HepG2 (cell line): Measurements from ENCODE around the gene VPS4A. TPM values are rescaled to one million over a fixed set of nuclear protein-coding genes. Genes with fewer than 3 reads are reported as not detected.

Experiments
- ARNT ChIP-seq: fragments of 450-650 bp; IDR thresholded peaks from 2 replicates; pipeline ENCODE4 v1.6.1; 2017
- ATRX ChIP-seq: sonication (generic); formaldehyde crosslinking; IDR thresholded peaks from 2 replicates; pipeline ENCODE4 v1.4.0; 2020; ENCODE audit warnings: missing genetic modification reagents, borderline replicate concordance
- FOXC1 ChIP-seq: sonication (generic); formaldehyde crosslinking; IDR thresholded peaks from 2 replicates; pipeline ENCODE4 v1.8.0; 2022; ENCODE audit warnings: mild to moderate bottlenecking, missing genetic modification reagents, borderline replicate concordance
- HES4 ChIP-seq: sonication (generic); formaldehyde crosslinking; IDR thresholded peaks from 2 replicates; pipeline ENCODE4 v1.9.0; 2021; ENCODE audit warnings: mild to moderate bottlenecking, missing genetic modification reagents, borderline replicate concordance
- KDM2A ChIP-seq: sonication (generic); formaldehyde crosslinking; IDR thresholded peaks from 2 replicates; pipeline ENCODE4 v1.4.0; 2020; ENCODE audit warnings: low read depth, missing genetic modification reagents, borderline replicate concordance
- MIER3 ChIP-seq: IDR thresholded peaks from 2 replicates; pipeline ENCODE4 v1.6.1; 2016; ENCODE audit warnings: missing compliant biosample characterization, borderline replicate concordance
- REL ChIP-seq: sonication (generic); formaldehyde crosslinking; conservative IDR thresholded peaks from 2 replicates; pipeline ENCODE4 v1.8.0; 2022; ENCODE audit warnings: mild to moderate bottlenecking, missing genetic modification reagents, moderate library complexity
- SCMH1 ChIP-seq: sonication (generic); formaldehyde crosslinking; IDR thresholded peaks from 2 replicates; pipeline ENCODE4 v1.9.0; 2021; ENCODE audit warnings: missing genetic modification reagents, mild to moderate bottlenecking, borderline replicate concordance
- ZBTB38 ChIP-seq: sonication (generic); formaldehyde crosslinking; IDR thresholded peaks from 2 replicates; pipeline ENCODE4 v1.5.1; 2020; ENCODE audit warnings: mild to moderate bottlenecking, missing genetic modification reagents
- ZC3H4 ChIP-seq: sonication (generic); formaldehyde crosslinking; IDR thresholded peaks from 2 replicates; pipeline ENCODE4 v1.4.0; 2020; ENCODE audit warnings: missing genetic modification reagents, borderline replicate concordance
- ZFP82 ChIP-seq: sonication (generic); formaldehyde crosslinking; IDR thresholded peaks from 2 replicates; pipeline ENCODE4 v1.5.1; 2020; ENCODE audit warnings: mild to moderate bottlenecking, missing genetic modification reagents, borderline replicate concordance
- ZNF20 ChIP-seq: sonication (generic); formaldehyde crosslinking; IDR thresholded peaks from 2 replicates; pipeline ENCODE4 v1.4.0; 2020; ENCODE audit warnings: mild to moderate bottlenecking, moderate library complexity, missing genetic modification reagents
- ZNF672 ChIP-seq: sonication (generic); formaldehyde crosslinking; IDR thresholded peaks from 2 replicates; pipeline ENCODE4 v1.8.1; 2022; ENCODE audit warnings: missing genetic modification reagents
- ZNF780A ChIP-seq: sonication (generic); formaldehyde crosslinking; IDR thresholded peaks from 2 replicates; pipeline ENCODE4 v1.8.0; 2022; ENCODE audit warnings: mild to moderate bottlenecking, missing genetic modification reagents, moderate library complexity
- ZSCAN22 ChIP-seq: sonication (generic); formaldehyde crosslinking; IDR thresholded peaks from 2 replicates; pipeline ENCODE4 v1.4.0; 2020; ENCODE audit warnings: mild to moderate bottlenecking, missing genetic modification reagents
- polyA plus RNA-seq, 8 experiments: library from polyadenylated mRNA; depleted of rRNA in 3 of 8; stranded (reverse) in 7 of 8; unstranded in 1 of 8; fragments of >200 nt; fragmentation: Illumina TruSeq in 4 of 8; extraction: Trizol in 4 of 8; gene quantifications; 2 replicates each; pipeline versions ENCODE4 v1.2.1 to v1.2.3, GENCODE V29; 2011 to 2016; ENCODE audit warnings: low read depth in 4 of 8, missing spikeins in 1 of 8, mixed read lengths in 1 of 8; ENCODE audit not compliant: insufficient read depth in 1 of 8
- total RNA-seq, 5 experiments: library from RNA; depleted of rRNA; stranded (reverse); fragments of >200 nt; fragmentation: Illumina TruSeq; extraction: Trizol; gene quantifications; 2 replicates each; pipeline ENCODE4 v1.2.3, GENCODE V29; 2016; ENCODE audit warnings: low read depth in 1 of 5
- TF ChIP-seq, protein P1 (sequence below): sonication (generic); formaldehyde crosslinking; IDR thresholded peaks from 2 replicates; pipeline ENCODE4 v1.5.1; 2020; ENCODE audit warnings: missing genetic modification reagents, mild to moderate bottlenecking, borderline replicate concordance
- TF ChIP-seq, protein P2 (sequence below), 2 experiments: sonication (generic) in 1 of 2; formaldehyde crosslinking in 1 of 2; IDR thresholded peaks; 2 replicates each; pipeline versions ENCODE4 v1.4.0 to v1.6.1; 2018 to 2020; ENCODE audit warnings: missing genetic modification reagents in 2 of 2, borderline replicate concordance in 1 of 2, low read depth in 1 of 2, mild to moderate bottlenecking in 1 of 2, missing biosample characterization in 1 of 2
- TF ChIP-seq, protein P3 (sequence below): IDR thresholded peaks from 2 replicates; pipeline ENCODE4 v1.6.1; 2016; ENCODE audit warnings: low read depth
- TF ChIP-seq, protein P4 (sequence below): sonication (generic); formaldehyde crosslinking; IDR thresholded peaks from 2 replicates; pipeline ENCODE4 v1.4.0; 2020; ENCODE audit warnings: missing genetic modification reagents

VPS4A gene
- total and polyA plus RNA-seq, 2 of the 13 experiments (the other 11 are each of a cell fraction or from before 2014, with no cell fraction given) = 13.2 to 27.9 TPM

DNA sequence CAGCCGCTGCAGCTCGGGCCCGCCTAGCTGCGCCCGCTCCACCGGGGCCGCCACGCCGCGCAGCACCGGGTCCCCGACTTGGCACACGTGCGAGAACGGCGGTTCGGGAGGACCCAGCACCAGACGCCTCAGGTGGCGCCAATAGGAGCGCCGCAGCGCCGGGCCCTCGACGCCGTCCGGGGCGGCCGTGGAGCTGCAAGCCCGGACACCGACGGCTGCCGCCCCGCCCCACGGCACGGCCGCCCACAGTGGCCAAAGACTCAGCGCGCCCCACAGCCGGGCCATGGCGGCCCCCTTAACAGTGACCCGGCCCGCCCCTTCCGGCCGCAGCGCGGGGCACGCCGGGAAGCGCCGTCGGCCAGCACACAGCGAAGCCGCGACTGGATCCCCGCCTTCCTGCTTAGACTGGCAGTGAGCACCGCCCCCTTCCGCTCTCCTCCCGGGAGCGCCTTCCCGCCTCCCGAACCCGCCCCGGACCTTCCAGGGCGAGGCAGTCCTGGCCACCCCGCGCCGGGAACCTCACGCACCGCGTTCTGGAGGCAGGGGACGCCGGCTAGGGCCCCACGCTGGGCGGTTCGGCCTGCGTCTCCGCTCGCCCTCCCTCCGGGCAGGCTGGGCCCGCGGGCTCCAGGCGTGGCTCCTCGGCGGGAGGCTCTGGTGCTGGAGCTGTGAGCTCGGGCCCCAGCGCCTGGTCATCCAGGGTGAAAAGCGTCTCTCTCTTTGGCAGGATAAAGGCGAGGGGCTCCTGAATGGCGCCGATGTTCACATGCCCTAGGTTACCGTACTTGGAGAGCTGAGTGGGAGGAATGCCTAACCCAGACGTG, 19.3 kb downstream of the VPS4A start, which contains the start of gene PDF (continued):
- TF ChIP-seq, protein P1, sequence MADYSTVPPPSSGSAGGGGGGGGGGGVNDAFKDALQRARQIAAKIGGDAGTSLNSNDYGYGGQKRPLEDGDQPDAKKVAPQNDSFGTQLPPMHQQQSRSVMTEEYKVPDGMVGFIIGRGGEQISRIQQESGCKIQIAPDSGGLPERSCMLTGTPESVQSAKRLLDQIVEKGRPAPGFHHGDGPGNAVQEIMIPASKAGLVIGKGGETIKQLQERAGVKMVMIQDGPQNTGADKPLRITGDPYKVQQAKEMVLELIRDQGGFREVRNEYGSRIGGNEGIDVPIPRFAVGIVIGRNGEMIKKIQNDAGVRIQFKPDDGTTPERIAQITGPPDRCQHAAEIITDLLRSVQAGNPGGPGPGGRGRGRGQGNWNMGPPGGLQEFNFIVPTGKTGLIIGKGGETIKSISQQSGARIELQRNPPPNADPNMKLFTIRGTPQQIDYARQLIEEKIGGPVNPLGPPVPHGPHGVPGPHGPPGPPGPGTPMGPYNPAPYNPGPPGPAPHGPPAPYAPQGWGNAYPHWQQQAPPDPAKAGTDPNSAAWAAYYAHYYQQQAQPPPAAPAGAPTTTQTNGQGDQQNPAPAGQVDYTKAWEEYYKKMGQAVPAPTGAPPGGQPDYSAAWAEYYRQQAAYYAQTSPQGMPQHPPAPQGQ (CRISPR knock-in tag) = no peak
- peak; percentile 78; the same call in 1 of the 2 replicates for TF ChIP-seq ZFP82 (CRISPR knock-in tag)
- TF ChIP-seq, protein P2, sequence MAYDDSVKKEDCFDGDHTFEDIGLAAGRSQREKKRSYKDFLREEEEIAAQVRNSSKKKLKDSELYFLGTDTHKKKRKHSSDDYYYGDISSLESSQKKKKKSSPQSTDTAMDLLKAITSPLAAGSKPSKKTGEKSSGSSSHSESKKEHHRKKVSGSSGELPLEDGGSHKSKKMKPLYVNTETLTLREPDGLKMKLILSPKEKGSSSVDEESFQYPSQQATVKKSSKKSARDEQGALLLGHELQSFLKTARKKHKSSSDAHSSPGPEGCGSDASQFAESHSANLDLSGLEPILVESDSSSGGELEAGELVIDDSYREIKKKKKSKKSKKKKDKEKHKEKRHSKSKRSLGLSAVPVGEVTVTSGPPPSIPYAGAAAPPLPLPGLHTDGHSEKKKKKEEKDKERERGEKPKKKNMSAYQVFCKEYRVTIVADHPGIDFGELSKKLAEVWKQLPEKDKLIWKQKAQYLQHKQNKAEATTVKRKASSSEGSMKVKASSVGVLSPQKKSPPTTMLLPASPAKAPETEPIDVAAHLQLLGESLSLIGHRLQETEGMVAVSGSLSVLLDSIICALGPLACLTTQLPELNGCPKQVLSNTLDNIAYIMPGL (CRISPR knock-in tag; IDR thresholded peaks at IDR 0.05; ENCODE audit: borderline replicate concordance in 1 of 2, low read depth in 1 of 2) = peak; percentile 76 to 88
- no peak for TF ChIP-seq ARNT
- TF ChIP-seq SCMH1 (CRISPR knock-in tag) = no peak
- TF ChIP-seq FOXC1 = peak; percentile 89; the same call in 1 of the 2 replicates
- TF ChIP-seq ZSCAN22 (CRISPR knock-in tag) = no peak
- no peak for TF ChIP-seq ATRX (CRISPR knock-in tag)
- no peak; the same call in 1 of the 2 replicates for TF ChIP-seq ZNF672
- TF ChIP-seq MIER3 (CRISPR knock-in tag) = 0 out of 2 replicates have a peak, but pooled peaks have one; percentile 37
- peak; percentile 94; the same call in 1 of the 2 replicates for TF ChIP-seq ZBTB38 (CRISPR knock-in tag)
- TF ChIP-seq REL (CRISPR knock-in tag) = peak; percentile 89; the same call in 1 of the 2 replicates
- peak; percentile 92 for TF ChIP-seq HES4 (CRISPR knock-in tag)
- peak; percentile 80; the same call in 1 of the 2 replicates for TF ChIP-seq ZNF780A (CRISPR knock-in tag)
- TF ChIP-seq, protein P3, sequence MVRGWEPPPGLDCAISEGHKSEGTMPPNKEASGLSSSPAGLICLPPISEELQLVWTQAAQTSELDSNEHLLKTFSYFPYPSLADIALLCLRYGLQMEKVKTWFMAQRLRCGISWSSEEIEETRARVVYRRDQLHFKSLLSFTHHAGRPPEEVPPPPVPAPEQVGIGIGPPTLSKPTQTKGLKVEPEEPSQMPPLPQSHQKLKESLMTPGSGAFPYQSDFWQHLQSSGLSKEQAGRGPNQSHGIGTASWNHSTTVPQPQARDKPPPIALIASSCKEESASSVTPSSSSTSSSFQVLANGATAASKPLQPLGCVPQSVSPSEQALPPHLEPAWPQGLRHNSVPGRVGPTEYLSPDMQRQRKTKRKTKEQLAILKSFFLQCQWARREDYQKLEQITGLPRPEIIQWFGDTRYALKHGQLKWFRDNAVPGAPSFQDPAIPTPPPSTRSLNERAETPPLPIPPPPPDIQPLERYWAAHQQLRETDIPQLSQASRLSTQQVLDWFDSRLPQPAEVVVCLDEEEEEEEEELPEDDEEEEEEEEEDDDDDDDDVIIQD (CRISPR knock-in tag) = peak; percentile 65; the same call in 1 of the 2 replicates
- TF ChIP-seq ZC3H4 = no peak
- TF ChIP-seq ZNF20 = peak; percentile 77; the same call in 1 of the 2 replicates
- peak; percentile 99 for TF ChIP-seq KDM2A
- TF ChIP-seq, protein P4, sequence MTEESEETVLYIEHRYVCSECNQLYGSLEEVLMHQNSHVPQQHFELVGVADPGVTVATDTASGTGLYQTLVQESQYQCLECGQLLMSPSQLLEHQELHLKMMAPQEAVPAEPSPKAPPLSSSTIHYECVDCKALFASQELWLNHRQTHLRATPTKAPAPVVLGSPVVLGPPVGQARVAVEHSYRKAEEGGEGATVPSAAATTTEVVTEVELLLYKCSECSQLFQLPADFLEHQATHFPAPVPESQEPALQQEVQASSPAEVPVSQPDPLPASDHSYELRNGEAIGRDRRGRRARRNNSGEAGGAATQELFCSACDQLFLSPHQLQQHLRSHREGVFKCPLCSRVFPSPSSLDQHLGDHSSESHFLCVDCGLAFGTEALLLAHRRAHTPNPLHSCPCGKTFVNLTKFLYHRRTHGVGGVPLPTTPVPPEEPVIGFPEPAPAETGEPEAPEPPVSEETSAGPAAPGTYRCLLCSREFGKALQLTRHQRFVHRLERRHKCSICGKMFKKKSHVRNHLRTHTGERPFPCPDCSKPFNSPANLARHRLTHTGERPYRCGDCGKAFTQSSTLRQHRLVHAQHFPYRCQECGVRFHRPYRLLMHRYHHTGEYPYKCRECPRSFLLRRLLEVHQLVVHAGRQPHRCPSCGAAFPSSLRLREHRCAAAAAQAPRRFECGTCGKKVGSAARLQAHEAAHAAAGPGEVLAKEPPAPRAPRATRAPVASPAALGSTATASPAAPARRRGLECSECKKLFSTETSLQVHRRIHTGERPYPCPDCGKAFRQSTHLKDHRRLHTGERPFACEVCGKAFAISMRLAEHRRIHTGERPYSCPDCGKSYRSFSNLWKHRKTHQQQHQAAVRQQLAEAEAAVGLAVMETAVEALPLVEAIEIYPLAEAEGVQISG (CRISPR knock-in tag) = peak; percentile 98
